Activated effector memory CD4-positive, alpha-beta T cell treated with anti-CD3 and anti-CD28 coated beads, Interleukin-2, amount 50 U/mL, for 16 hours (primary cell): ENCODE measurements around the gene MESP1.

Experiments used
- DNase-seq: peaks from one replicate; pipeline ENCODE4 v3.0.0-alpha.2; 2020

The MESP1 gene

DNA sequence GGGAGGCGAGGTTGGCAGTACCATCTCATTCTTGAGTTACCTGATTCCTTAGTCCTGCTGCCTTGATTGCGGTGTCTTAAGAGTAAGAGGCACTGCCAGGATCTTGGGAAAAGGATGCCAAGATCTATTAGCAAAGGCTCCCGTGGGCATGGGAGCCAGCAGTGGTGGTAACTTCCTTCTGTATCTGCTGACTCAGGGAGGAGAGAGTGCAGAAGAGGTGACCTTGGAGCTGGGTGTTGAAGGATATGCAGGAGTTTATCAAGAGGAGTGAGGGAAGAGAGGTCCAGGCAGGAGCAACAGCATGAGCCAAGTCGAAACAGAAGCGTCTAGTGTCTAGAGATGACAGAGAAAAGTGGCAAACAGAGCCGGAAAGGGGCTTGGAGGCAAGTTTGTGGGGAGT is 29.6 kb upstream of the MESP1 start:
- DNase-seq: no peak

DNA sequence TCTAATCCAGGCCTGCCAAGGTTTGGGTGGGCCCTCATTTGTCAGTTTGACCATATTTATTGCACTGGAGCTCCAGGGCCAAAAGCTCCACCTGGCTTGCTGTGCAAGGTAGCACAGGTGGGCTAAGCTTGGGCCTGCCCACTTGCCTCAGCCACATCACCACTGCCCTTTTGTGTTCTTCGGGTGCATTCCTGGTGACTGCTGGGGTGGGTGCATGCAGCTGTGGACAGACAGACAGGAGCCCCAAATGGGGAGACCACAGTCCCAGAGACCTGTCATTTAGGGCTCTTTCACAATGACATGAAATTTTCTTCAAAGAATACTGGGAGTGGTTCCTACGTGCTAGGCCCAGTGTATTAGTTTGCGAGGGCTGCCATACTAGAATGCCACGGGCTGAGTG is 27.8 kb upstream of the MESP1 start:
- DNase-seq: no peak

DNA sequence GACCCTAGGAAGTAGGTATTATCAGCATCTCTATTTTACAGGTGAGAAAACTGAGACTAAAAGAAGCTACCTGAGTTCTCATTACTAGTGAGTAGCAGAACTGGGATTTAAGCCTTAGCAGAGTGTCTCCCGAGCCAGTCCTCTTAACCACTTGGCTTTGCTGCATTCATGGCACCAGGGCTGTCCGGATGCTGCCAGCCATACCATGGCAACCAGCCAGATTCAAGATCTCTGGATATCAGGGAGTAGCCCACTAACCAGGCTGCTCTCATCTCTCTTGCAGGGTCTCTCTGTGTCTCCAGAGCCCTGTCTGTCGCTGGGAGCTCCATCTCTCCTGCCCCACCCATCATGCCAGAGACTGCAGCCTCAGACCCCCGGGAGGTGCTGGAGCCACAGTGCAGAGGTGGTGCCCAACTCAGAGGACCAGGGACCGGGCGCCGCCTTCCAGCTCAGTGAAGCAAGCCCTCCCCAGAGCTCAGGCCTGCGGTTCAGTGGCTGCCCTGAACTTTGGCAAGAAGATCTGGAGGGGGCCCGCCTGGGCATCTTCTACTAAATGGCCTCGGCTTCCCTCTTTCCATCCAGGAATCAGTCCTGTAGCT is 26.8 kb upstream of the MESP1 start:
- DNase-seq: no peak

DNA sequence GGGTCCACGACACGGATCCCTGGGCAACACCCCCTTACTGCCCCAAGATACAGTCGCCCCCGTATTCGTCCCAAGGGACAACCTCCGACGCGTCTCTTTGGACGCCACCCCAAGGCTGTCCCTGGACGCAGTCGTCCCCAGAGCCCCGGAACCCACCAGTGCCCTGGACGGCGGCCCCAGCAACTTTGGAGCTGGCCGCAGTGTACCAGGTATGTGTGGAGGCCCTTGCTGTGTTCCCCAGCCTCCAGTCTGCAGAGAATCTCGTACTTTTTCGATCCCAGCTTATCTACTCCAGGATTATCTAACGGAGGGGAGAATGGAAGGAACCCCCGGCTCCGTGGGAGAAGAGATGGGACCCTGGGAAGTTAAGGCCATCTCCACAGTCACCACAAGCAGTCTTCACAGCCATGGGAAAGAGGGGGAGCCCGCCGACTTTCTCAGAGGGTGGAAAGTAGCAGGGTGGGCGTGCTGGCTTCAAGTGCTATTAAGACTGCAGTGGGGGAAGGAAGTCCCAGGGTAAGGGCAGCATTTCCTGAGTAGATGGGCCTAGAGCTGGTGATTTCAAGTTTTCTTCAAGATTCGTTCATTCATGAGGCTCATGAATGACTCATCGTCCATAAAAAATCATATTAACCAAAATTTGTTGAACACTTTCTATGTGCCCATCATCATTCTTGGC is 26.2 kb upstream of the MESP1 start:
- no peak for DNase-seq

DNA sequence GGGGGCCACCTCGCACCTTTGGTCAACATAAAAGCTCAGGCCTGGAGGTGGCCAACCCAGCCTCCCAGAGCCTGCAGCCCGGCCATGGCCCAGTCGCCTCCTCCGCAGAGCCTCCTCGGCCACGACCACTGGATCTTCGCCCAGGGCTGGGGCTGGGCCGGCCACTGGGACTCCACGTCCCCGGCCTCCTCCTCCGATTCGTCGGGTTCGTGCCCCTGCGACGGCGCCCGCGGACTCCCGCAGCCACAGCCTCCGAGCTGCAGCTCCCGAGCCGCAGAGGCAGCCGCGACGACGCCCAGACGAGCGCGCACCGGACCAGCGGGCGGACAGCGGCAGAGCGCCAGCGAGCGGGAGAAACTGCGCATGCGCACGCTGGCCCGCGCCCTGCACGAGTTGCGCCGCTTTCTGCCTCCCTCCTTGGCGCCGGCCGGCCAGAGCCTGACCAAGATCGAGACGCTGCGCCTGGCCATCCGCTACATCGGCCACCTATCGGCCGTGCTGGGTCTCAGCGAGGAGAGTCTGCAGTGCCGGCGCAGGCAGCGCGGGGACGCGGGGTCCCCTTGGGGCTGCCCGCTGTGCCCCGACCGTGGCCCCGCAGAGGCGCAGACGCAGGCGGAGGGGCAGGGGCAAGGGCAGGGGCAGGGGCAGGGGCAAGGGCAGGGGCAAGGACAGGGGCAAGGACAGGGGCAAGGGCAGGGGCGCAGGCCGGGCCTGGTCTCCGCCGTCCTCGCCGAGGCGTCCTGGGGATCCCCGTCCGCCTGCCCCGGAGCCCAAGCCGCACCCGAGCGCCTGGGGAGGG is 25.4 kb upstream of the MESP1 start, which contains the start of gene MESP2:
Gene MESP2, plus strand, starts transcription at position 59 of the 799 bp plus-strand sequence. Its CDS starts 26 bp downstream, at position 85.
- DNase-seq: peak; percentile 81

DNA sequence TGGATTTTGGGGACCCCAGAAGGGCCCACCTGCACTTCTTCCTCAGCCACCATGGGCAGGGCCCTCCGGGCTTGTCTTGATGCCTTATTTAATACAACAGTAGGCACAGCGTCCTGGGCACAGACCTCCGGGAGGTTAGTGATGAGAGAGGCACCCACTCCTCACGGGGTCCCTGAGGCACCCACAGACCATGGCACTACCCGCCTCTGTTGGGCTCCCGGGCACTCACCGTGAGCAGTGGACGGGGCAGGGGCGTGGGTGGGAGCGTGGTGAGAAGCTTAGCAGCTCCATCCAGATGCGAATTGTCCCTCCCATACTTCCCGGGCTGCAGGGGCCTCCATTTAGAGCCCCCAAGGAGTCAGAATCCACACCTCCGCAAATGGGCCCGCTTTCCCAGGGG is 24.8 kb upstream of the MESP1 start:
- no peak for DNase-seq

DNA sequence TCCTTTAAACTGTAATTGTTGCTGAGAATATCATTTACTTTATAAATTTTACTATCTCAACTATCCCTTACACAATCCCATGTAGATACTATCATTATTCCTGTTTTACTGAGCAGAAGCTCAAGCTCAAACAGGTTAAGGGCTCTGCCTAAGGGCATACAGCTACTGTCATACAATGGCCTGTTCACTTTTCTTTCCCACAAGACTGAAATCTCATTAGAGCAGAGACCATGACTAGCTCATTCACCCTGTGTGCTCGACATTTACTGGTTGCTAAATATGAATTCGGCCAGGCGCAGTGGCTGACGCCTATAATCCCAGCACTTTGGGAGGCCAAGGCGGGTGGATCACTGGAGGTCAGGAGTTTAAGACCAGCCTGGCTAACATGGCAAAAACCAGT is 23.4 kb upstream of the MESP1 start:
- DNase-seq: no peak

DNA sequence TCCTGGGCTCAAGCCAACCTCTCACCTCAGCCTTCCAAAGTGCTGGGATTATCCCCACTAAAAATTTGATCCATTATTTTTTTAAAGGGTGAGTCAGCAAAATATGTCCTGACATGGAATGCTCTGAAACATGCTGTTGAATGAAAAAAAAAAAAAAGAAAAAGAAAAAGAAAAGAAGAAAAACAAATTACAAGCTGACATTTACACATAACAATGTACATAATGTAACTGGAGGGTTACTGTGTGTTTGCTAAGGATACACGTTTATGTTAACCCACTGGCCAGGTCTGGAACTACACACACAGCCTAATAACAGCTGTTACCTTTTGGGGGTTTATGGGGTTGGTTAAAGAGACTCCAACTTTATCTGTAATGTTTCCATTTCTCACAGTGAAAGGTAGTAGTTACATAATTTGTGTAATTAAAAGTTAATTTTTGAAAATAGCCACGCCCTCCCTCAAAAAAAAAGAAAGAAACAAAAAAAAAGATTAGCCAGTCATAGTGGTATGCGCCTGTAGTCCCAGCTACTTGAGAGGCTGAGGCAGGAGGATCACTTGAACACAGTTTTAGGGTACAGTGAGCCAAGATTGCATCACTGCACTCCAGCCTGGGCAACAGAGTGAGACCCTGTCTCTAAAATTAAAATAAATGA is 22.0 kb upstream of the MESP1 start:
- DNase-seq: no peak

DNA sequence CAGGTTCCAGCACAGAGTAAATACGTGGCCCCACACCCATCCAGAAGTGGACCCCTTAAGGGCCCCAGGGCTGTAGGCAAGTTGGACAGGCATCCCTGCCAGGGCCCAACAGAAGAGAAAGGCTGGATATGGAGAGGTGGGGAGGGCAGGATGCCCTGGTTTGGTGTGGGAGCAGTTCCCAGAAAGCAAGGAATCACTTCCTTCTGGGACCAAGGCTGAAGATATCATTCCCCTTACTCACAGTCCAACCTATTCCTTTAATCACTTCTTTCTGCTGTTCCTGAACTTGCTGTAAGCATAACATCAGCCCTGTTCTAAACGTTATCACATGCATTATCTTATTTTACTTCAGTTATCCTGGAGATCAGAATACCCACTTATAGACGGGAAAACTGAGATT is 19.0 kb upstream of the MESP1 start:
- DNase-seq: peak; percentile 28

DNA sequence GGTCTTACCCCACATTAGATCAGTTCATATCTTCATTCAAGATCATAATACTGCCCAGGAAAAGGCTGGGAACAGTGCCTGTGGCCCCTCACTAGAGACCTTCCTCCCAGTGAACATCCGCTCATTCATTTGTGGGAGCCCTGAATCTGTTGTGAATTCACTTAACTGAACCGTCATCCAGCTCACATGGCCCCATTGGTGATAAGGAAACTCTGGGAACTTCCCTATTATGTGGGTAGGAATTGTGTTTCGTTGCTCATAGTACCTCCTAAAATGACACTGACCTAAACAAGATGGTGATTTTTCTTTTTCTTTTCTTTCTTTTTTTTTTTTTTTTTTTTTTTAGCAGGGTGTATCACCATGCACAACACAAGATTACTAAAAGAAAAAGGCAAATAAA is 18.3 kb upstream of the MESP1 start:
- DNase-seq: peak; percentile 5

DNA sequence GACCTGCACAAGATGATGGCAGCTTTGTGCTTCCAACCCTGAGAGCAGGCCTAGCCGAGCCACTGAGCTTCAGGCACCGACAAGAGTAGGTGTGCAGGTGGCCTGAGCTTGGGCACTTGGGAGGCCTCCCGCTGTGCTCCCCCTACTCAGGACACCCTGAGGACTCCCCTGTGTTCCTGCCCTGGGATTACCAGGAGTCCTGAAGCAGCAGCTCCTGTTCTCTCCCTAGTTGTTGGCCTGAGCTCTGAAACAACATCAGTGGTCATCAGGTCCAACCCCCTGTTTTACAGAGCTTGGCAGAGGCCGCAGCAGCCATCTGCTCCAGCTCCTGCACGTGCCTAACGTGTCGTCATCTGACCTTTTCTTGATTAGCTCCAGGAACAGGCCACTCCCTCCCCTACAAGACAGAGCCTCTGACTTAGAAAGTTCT is 17.0 kb upstream of the MESP1 start:
- peak; percentile 51 for DNase-seq

DNA sequence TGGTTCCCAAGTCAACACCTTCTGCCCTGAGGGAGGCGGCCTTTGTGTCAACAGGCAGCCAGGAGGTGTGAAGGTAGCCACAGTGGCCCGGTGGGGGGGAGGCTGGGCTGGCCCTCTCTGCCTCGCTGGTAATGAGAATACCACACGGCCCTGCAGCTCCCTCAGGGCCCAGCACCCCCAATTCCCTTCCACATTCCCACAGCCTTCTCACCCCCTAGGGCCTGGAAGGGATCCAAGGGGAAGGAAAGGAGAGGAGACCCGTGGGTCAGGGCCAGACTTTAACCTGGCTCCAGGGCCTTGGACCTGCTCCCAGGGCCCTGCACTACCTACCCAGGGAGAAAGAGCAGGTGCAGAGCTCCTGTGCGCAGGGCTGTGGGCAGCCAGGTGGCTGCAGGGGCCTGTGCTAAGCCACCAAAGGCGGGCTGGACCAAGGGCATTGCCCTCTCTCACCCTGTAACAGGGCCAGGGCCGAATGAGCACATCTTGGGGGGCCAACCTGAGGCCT is 16.4 kb upstream of the MESP1 start:
- peak; percentile 54 for DNase-seq

DNA sequence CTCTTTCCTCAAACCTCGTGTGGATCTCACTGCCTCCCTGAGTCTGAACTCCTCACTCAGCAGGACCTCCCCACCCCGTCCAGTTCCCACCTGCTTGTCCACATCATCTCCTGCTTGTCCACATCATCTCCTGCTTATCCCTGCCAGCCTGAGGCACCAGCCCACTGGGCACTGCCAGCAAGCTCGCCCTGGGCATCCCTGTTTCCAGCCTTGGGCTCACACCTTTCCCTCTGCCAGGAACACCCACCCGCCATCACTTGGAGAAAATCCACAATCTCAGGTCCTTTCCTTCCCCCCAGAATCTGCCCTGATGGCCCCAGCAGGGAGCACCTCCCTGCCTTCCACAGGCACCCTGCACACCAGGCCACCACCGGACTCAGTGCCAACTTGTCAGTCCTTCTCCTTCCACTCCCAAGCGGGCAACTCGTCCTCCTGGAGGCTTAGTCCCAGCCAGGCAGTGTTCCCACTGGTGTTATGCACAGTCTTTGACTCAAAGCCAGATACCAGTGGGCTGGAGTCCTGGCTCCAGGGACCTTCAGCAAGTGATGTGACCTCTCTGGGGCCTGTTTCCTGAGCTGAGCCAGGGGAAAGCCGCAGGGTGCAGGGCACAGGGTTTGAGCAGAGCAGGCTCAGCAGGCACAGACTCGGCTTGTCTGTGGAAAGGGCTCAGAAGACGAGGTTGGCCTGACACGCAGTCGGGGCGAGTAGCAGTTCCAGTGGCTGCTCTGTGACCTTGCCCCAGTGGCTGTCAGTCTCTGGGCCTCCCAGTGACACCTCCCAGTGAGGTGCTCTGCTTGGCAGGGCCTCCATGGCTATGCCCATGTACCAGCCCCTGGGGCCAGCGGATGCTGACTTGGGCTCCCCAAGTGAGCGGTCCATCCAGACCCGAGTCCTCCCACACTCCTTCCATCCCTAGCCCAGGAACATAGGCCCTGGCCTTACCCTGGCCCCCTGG is 15.6 kb upstream of the MESP1 start:
- no peak for DNase-seq

DNA sequence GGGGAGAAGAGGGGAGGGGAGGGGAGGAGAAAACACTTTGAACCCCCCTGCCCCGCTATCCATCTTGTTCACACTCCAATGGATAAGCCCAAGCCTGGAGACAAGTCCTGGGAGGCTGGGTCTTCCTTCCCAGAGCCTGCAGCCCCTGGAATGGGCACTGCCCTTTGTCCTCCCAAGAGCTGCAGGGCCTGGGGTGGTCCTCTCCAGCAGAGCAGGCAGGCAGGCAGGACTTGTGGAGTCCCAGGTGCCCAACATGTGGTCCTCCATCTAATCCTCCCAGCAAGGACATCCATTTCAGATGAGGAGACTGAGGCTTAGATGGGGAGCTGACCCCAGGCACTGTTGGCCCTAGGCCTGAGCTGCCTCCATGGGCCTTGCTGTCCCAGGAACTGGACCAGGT is 14.6 kb upstream of the MESP1 start:
- peak; percentile 42 for DNase-seq

DNA sequence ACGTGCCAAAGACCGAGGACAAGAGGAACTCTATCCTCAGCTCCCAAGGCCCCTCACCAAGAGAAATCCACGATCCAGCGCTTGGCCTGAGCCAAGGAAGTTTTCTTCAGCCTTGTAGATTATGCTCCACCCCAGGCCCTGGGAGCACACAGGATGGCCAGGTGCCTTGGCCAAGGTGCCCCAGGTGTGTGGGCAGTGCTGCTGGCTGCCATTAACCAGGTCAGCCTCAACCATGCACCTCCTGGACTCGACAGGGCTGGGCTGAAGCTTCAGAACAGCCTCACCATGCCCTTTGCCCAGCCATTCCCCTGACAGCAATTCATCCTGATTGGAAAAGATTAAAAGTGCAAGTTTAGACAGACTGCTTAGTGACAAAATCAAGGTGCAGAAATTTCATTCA is 10.9 kb upstream of the MESP1 start:
- DNase-seq: no peak

DNA sequence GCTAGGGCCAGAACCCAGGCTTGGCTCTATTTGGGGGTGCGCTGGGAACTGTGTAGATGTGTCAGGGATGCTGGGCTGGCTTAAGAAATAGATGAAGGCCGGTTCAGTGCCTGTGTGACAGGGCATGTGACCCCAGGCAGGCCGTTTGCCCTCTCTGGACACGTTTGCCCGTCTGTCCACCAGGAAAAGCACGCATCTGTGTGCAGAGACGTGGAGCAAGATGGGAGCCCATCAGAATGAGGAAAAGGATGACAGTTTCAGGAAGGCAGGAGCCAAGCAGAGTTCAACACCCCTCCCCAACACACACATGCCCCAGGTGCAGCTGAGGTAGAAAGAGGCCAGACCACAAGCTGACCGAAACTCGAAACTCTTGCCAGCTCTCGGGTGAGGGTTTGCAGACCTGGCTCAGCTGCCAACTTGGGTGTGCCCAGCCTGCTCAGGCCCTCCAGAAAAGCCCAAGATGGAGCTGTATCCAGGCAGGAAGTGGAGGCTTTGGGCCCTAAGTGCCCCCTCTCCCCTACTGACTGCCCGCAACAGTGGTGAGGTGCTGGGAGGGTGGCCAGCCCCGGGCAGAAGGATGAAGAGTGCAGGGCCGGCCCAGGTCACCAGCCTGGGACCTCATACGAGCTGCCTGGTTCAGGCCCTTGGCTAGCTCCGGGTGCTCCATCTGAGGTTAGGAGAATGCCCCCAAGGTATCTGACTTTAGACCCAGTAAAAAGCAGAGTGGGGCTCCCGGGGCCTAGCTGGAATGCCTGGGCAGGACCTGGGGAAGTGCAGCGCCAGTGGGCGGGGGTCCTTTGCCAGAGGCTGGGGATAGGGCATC is 10.2 kb upstream of the MESP1 start:
- DNase-seq: no peak

DNA sequence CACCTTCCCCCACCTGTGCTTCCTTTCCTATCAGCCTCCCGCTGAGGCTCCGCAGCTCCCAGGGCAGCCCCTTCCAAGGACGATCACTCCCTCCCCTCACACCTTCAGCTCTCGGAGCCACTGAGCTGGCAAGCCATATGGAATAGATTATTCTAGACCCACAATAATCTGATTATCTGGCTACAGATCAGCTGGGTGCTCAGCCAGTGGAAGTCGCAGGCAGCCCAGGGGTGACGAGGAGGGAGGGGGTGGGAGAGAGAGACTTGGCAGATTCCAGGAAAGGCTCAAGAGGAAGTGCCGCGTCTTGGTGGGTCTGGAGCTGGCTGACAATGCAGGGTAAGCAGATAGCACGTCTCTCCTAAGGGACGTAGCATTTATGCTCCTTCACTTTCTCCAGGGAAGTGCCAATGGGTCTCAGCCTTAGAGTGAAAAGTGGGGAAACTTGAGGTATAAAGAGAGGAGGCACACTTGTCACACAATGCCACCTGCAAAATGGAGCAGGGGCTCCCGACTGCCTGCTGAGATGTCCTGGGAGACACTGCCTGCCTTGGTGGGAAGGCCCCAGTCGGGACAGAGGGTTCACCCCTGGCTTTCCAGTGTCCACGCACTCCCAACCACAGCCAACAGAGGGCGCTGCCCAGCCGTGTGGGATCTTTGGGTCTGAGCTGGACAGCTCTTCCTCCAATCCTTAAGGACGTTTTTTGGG is 9.4 kb upstream of the MESP1 start:
- peak; percentile 89 for DNase-seq

DNA sequence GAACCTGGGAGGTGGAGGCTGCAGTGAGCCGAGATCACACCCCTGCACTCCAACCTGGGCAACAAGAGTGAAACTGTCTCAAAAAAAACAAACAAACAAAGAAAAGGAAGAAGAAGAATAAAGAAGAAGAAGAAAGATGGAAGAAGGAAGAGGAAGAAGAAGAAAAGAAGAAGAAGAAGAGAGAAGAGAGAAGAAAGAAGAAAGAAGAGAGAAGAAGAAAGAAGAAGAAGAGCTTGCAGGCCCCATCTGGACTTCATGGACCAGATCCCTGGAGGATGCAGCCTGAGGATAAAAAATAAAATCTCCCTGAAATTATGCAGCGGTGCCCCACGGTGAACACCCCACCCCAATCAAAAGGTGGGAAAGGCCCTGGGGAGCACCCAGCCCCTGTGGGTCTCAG is 8.8 kb upstream of the MESP1 start:
- no peak for DNase-seq

DNA sequence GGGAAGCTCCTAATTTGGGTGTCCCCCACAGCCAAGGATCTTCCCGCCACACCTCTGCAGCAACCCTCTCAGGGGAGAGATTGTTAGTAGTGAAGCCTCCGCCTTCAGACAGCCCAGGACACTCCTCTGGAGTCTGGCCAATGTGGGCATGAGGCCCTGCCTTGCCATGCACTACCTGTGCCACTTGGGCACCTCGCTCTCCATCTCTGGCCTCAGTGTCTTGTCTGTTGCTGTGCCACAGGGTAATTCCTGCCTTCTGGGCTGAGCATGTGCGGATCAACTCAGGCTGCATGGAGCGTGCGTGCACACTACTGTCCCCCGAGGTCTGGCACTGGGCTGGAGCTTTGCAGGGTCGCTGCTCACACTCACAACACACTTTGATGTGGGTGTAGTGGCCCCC is 7.9 kb upstream of the MESP1 start:
- no peak for DNase-seq

DNA sequence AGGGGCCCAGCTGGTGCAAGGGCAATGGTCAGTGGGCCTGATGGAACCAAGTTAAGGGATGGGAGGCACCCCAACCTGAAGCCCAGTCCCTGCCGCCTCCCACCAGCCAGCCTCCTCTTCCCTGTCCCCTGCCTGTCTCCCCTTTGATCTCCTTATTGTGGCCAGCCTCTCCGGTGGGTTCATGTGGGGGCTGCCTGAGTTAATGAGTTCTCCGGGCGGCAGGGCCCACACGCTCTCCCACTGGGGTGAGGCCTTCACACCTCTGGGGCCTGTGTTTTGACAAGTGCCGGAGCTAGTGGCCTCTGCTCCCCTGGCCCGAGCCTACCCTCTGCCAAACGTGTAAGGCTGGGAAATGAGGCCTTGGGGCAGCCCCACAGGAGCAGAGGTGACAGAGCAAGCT is 7.2 kb upstream of the MESP1 start:
- DNase-seq: no peak

DNA sequence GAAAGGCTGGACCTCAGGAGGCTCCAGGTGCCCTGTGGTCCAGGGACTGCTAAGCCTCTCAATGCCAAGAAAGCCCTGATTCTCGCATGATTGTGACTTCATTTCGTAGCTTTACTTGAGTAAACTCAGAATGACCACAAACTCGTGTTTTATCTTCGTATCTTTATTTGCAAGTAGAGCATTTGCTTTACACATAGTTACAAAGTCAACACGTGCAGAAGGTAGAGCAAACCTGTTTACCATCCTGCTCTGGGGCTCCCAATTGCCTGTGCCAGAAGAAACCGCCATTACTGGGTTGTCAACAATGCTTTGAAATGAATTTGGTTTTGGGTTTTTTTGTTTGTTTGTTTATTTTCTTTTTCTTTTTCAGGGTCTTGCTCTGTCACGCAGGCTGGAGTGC is 5.8 kb upstream of the MESP1 start:
- no peak for DNase-seq
